ENCODE measurements around the gene PDLIM1.

Gene PDLIM1

DNA sequence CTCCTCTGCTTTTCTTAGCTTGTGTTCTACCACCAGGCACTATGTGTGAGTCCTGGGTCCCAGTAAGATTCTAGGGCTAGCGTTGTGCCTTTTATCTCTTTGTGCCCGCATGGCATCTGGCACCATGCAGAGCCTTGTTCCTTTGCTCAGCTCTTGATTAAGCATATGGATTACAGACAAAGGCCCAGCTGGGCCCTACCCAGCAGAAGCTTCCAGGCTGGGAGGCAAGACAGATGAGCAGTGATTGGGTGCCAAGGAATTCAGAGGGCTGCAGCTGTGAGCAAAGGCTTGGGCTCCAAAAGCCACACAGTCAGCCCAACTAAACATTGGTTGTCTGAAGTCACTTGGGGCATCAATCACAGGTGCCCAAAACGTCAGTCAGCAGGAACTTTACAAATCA is 94.8 kb downstream of the PDLIM1 start:
- DNase-seq, result no peak

DNA sequence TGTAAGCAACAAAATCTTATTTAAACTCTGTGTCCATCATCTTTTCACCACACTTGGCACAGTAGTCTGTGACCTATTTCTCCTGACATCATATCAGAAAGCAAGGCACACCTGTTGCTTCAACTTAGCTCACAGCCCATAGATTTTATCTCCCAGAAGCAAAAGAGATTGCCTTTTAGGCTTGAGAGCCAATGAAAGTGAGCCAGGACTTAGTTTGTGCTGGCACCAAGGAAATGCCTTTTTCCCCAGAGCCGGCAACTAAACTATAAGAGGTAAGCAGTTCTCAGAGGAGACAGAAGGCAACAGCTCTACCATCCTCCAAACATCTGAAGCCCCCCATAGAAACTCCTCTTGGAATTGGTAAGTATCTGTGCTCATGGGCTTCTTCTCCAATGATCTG is 96.9 kb downstream of the PDLIM1 start, which contains the start of gene ACSM6:
ACSM6 (plus strand) TSS at position 295 of the 400 bp plus-strand sequence. CDS start 248 bp downstream, outside the sequence.
- no peak for DNase-seq

DNA sequence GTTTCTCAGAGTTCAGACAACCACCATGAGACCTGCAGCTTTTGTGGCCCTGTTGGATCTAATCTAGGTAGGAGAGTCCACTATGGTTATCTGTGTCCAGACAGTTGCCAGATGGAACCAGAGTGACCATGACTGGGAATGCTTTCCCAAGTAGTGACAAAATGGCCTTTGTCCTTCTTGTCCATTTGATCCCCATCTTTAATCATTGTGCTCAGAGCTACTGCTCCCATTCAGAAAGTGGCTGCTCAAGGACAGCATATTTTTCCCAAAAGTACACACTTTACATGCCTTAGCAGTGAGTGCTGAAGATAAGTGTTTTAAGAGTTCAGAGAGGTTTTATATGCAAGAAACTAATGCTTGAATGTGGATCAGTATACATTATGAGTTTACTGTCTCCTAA is 102.2 kb downstream of the PDLIM1 start:
- DNase-seq, result no peak

DNA sequence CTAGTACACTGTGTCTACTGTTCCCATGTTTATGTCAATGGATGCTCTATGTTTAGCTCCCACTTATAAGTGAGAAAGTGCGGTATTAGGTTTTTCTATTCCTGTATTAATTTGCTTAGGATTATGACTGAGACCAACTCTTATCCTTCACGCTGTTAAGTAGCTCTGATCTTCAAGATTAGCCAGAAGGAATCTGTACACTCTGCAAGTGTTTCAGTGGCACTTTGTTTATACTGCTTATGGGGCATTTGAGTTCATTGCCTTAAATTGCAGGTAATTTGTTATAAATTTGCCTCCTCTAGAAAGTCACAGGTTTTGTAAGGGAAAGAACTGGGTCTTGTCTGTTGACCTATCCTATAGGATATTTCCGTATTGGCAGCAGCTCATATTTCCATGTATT is 103.2 kb downstream of the PDLIM1 start:
- DNase-seq, result no peak
